ENCODE data around the gene SPAG6.

SPAG6 gene

GRCh38 chr10:22364407-22365140 lies 19.3 kb downstream of the SPAG6 start:
- TF ChIP-seq POLR2A (IDR thresholded peaks at IDR 0.05; ENCODE audit: low read length) (no peak), GATA1 (IDR thresholded peaks at IDR 0.05; ENCODE audit: low read depth, low read length) (no peak)
- no peak for DNase-seq

GRCh38 chr10:22365233-22365632 lies 19.9 kb downstream of the SPAG6 start:
- no peak for DNase-seq
- no peak for TF ChIP-seq GATA1 (IDR thresholded peaks at IDR 0.05; ENCODE audit: low read depth, low read length)
- TF ChIP-seq POLR2A (IDR thresholded peaks at IDR 0.05; ENCODE audit: low read length) = no peak

- no peak for DNase-seq
- no peak for TF ChIP-seq POLR2A (IDR thresholded peaks at IDR 0.05; ENCODE audit: low read length)
- TF ChIP-seq GATA1 (IDR thresholded peaks at IDR 0.05; ENCODE audit: low read depth, low read length) = no peak
These were observed 20.5 kb downstream of the SPAG6 start for GRCh38 chr10:22365644-22366434.

DNA sequence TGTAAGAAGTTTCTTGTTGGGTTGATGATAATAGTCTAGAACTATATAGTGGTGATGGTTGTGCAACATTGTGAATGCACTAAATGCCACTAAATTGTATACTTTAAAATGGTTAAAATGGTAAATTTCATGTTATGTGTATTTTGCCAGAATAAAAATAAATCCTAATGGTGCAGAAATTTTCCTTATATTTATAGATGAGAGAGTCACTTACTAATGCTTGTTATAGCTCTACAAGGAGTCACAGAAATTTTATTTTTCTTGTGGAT lies 21.1 kb downstream of the SPAG6 start:
- TF ChIP-seq POLR2A (IDR thresholded peaks at IDR 0.05; ENCODE audit: low read length) = no peak
- no peak for TF ChIP-seq GATA1 (IDR thresholded peaks at IDR 0.05; ENCODE audit: low read depth, low read length)
- DNase-seq = no peak

DNA sequence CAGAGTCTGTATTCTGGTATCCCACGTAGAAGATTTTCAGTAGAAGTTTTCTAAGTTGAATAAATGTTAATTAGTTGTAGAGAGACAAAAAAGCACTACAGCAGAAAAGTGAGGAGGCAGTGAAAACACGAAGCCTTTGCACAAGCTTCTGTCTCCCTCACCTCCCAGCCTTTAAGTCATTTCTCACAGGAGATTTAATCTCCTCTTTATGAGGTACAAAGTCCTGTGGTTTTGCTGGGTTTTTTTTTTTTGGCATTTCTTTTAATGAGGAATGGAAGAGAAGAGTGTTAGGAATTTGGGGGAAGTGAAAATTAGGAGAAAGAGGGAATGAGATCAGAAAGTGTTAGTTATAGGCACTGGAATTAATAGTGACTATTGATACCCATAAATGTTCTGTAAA lies 21.5 kb downstream of the SPAG6 start:
- TF ChIP-seq POLR2A (IDR thresholded peaks at IDR 0.05; ENCODE audit: low read length) = no peak
- TF ChIP-seq GATA1 (IDR thresholded peaks at IDR 0.05; ENCODE audit: low read depth, low read length) = no peak
- no peak for DNase-seq

- TF ChIP-seq GATA1 (IDR thresholded peaks at IDR 0.05; ENCODE audit: low read depth, low read length) (no peak), POLR2A (IDR thresholded peaks at IDR 0.05; ENCODE audit: low read length) (no peak)
- no peak for DNase-seq
These were observed 22.2 kb downstream of the SPAG6 start for GRCh38 chr10:22367471-22367870.

- no peak for DNase-seq
- TF ChIP-seq POLR2A (IDR thresholded peaks at IDR 0.05; ENCODE audit: low read length) (no peak), GATA1 (IDR thresholded peaks at IDR 0.05; ENCODE audit: low read depth, low read length) (no peak)
These were observed 23.1 kb downstream of the SPAG6 start for GRCh38 chr10:22368402-22368801.

DNA sequence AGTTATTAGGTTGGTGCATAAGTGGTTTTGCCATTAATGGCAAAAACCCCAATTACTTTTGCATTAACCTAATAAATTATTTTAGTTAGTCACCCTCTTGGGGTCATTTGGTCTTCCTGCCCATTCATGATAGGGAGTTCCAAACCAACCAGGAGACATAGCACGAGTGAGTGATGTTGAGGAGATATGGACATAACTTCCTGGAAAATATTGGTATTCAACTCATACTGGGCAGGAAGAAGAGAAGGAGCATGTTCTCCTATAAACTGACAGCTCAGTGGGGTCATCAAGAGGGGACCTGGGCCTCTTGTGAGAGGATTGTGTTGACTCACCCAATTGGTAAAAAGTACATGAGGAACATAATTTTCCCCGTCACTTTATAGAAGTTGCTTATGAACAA lies 23.7 kb downstream of the SPAG6 start:
- no peak for TF ChIP-seq POLR2A (IDR thresholded peaks at IDR 0.05; ENCODE audit: low read length)
- TF ChIP-seq GATA1 (IDR thresholded peaks at IDR 0.05; ENCODE audit: low read depth, low read length) = no peak
- no peak for DNase-seq

GRCh38 chr10:22369434-22370072 lies 24.3 kb downstream of the SPAG6 start:
- peak in 1 of 2 experiments; percentile 44 for DNase-seq
- TF ChIP-seq POLR2A (IDR thresholded peaks at IDR 0.05; ENCODE audit: low read length) (no peak), GATA1 (IDR thresholded peaks at IDR 0.05; ENCODE audit: low read depth, low read length) (no peak)

- no peak for DNase-seq
- TF ChIP-seq POLR2A (IDR thresholded peaks at IDR 0.05; ENCODE audit: low read length) (no peak), GATA1 (IDR thresholded peaks at IDR 0.05; ENCODE audit: low read depth, low read length) (no peak)
These were observed 25.0 kb downstream of the SPAG6 start for GRCh38 chr10:22370320-22370719.

GRCh38 chr10:22372298-22372697 lies 27.0 kb downstream of the SPAG6 start:
- no peak for DNase-seq
- TF ChIP-seq GATA1 (IDR thresholded peaks at IDR 0.05; ENCODE audit: low read depth, low read length) = no peak
- TF ChIP-seq POLR2A (IDR thresholded peaks at IDR 0.05; ENCODE audit: low read length) = no peak

GRCh38 chr10:22372917-22373316 lies 27.6 kb downstream of the SPAG6 start:
- TF ChIP-seq POLR2A (IDR thresholded peaks at IDR 0.05; ENCODE audit: low read length) = no peak
- no peak for TF ChIP-seq GATA1 (IDR thresholded peaks at IDR 0.05; ENCODE audit: low read depth, low read length)
- DNase-seq = no peak

DNA sequence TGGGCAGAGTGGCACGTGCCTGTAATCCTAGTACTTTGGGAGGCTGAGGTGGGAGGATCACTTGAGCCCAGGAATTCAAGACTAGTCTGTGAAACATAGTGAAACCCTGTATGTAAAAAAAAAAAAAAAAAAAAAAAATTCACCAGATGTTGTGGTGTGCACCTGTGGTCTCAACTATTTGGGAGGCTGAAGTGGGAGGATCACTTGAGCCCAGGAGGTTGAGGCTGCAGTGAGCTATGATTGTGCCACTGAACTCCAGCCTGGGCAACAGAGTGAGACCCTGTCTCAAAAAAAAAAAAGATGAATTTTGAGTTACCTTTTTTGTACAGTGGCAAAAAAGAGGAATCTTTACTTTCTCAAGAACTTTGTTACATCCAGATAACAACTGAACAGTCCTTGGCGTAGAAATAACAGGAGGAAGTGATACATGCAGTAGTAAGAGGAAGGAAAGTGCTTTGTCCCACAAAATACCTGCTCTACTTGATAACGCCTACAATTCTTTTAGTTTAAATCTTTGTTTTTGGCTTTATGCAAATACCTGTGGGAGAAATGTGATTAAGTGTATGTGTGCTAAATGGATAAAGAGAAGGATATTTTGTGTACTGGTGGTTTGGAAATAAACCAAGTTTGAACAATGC lies 29.3 kb downstream of the SPAG6 start:
- DNase-seq = no peak
- no peak for TF ChIP-seq GATA1 (IDR thresholded peaks at IDR 0.05; ENCODE audit: low read depth, low read length)
- TF ChIP-seq POLR2A (IDR thresholded peaks at IDR 0.05; ENCODE audit: low read length) = no peak

- TF ChIP-seq GATA1 (IDR thresholded peaks at IDR 0.05; ENCODE audit: low read depth, low read length) (no peak), POLR2A (IDR thresholded peaks at IDR 0.05; ENCODE audit: low read length) (no peak)
- DNase-seq = no peak
These were observed 33.8 kb downstream of the SPAG6 start for GRCh38 chr10:22379059-22379458.

Measured in erythroblast (primary cell).